ENCODE measurements around the gene OR5H1. TPM values are rescaled to one million over a fixed set of nuclear protein-coding genes. Genes with fewer than 3 reads are reported as not detected.
A peak's percentile ranks its signal among the peaks of the same experiment; 100 is the strongest.
"Not testable (repeated sequence)": the region's sequence is repeated elsewhere in the genome, so short reads cannot be mapped to it uniquely, and the experiment has no call there.

The OR5H1 gene
- total RNA-seq (2014; rRNA removed; shearing (Covaris generic); ENCODE audit: low replicate concordance) = not detected in 2 replicates

GRCh38 chr3:98130421-98130820 lies at the start of gene OR5H1:
Gene OR5H1 (plus strand): TSS chr3:98130721. CDS start chr3:98132698, 1,977 bp downstream.
- in situ Hi-C loops (cut with HindIII; ENCODE audit: low pct_unique_long_range_greater_than_20kb, low sequenced_read_pairs) = no loop called here
- DNase-seq (ENCODE audit: low read depth) = no peak

DNA sequence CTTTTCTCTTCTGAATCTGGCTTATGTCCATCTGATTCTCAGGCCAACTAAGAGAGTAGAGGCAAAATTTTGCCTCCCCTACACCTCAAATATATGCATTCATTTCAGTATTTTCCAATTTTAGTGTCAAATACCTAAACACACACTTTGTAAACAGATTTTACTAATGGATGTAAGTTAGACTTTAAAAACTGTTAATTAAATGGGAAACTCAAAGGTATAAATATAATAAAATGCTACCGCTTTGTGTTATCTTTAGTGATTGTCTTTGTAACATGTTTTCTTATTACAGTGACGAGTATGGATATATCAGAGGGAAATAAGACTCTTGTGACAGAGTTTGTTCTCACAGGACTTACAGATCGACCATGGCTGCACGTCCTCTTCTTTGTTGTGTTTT lies 43.6 kb upstream of the OR5H1 start, which contains the start of gene OR5AC2:
OR5AC2 (plus strand) TSS at position 301 of the 400 bp plus-strand sequence; CDS start at position 301, 0 bp downstream.
- DNase-seq (ENCODE audit: low read depth) = no peak
- in situ Hi-C loops (cut with HindIII; ENCODE audit: low pct_unique_long_range_greater_than_20kb, low sequenced_read_pairs) = no loop called here

DNA sequence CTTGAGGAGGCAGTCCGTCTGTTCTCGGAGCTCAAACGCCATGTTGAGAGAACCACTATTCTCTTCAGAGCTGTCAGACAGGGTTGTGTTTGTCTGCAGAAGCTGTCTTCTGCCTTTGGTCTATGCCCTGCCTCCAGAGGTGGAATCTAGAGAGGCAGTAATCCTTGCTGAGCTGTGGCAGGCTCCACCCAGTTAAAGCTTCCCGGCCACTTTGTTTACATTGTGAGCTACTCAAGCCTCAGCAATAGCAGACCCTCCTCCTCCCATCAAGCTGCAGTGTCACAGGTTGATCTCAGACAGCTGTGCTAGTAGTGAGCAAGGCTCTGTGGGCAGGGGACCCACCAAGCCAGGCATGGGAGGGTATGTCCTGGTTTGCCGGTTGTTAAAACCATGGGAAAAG lies 34.6 kb upstream of the OR5H1 start:
- in situ Hi-C loops (cut with HindIII; ENCODE audit: low pct_unique_long_range_greater_than_20kb, low sequenced_read_pairs) = no loop called here
- DNase-seq (ENCODE audit: low read depth) = no peak

DNA sequence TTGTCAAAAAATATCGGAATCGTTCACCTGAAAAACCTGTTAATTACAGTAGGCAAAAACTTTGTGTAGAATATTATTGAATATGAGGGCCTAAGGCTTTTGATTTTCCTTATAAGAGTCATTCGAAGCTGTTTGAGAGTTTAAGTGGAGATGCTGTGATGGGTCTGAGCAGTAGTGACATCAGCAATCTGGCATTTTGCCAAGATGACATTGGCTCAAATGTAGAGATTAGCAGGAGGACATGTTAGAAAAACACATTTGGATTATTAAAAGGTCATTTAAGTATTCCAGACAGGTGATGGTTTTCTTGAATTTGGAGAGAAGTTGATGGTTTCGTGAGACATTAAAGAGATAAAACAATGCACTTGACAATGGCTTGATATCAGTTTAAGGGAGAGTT lies 30.7 kb upstream of the OR5H1 start:
- no peak for DNase-seq (ENCODE audit: low read depth)
- in situ Hi-C loops (cut with HindIII; ENCODE audit: low pct_unique_long_range_greater_than_20kb, low sequenced_read_pairs) = no loop called here

DNA sequence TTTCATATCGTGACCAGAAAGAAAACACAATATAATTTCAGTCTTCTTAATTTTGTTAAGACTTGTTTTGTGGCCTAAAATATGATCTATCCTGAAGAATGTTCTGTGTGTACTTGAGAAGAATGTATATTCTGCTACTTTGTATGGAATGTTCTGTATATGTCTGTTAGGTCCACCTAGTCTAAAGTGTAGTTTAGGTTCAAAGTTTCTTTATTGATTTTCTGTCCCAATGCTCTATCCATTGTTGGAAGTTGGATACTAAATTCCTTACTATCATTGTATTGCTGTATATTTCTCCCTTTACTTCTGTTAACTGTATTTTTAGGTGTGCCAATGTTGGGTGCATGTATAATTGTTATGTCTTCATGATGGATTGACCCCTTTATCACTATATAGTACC lies 22.4 kb upstream of the OR5H1 start:
- in situ Hi-C loops (cut with HindIII; ENCODE audit: low pct_unique_long_range_greater_than_20kb, low sequenced_read_pairs) = no loop called here
- DNase-seq (ENCODE audit: low read depth) = no peak

GRCh38 chr3:98109807-98110549 lies 20.5 kb upstream of the OR5H1 start:
- in situ Hi-C loops (cut with HindIII; ENCODE audit: low pct_unique_long_range_greater_than_20kb, low sequenced_read_pairs) = no loop called here
- DNase-seq (ENCODE audit: low read depth) = no peak

DNA sequence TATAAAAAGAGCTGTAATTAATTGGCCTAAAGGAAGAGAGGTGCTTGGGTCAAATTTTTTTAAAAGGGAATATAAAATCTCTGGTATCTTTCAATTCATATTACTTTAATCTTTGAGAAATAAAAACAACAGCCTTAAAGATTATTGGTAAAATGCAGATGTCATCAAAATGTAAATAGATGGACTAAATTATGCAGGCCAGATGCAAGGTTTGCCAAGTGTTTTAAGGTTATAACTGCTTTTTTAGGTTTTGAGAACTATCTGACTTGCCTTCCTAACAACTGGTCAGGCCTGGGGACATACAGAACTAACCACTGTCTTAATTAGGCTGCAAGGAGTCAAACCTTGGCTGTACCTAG lies 20.0 kb upstream of the OR5H1 start:
- no peak for DNase-seq (ENCODE audit: low read depth)
- in situ Hi-C loops (cut with HindIII; ENCODE audit: low pct_unique_long_range_greater_than_20kb, low sequenced_read_pairs) = no loop called here

DNA sequence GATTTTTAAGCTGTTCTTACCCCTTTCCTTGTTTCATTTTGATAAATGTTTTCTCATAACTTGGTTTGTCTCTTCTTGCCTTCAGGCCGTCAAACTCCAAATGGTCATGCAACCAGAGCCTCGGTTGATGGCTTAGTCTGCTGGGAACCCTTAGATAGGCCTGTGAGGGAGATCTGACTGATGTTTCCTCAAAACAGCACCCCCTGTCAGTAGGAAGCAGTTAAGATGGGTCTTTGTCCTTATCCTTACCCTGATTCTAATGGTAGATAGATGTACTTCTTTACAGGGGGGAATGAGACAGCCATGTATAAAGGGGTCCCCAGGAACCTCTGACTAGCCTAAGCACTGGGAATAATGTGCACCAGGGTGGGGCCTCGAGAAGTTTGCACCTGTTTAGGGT lies 16.3 kb upstream of the OR5H1 start:
- in situ Hi-C loops (cut with HindIII; ENCODE audit: low pct_unique_long_range_greater_than_20kb, low sequenced_read_pairs) = no loop called here

DNA sequence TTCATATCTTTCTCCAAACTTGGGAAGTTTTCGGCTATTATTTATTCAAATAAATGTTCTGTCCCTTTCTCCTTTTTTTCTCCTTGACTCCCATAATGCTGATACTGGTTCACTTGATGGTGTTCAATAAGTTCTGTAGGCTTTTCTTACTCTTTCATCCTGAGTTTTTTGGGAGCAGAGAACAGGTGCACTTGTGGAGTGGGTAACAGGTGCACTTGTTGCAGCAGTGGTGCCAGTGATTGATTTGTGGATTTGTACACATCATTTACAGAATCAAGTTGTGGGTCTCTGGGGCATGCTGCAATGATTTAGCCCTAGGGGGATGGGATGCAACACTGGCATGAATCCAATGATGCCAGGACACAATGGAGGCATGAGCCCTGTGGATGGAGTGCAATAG lies 14.8 kb upstream of the OR5H1 start:
- DNase-seq (ENCODE audit: low read depth) = no peak
- in situ Hi-C loops (cut with HindIII; ENCODE audit: low pct_unique_long_range_greater_than_20kb, low sequenced_read_pairs) = no loop called here

More for the DNA sequence above, 16.3 kb upstream of the OR5H1 start:
- no peak for DNase-seq (ENCODE audit: low read depth)

- DNase-seq (ENCODE audit: low read depth) = no peak
- in situ Hi-C loops (cut with HindIII; ENCODE audit: low pct_unique_long_range_greater_than_20kb, low sequenced_read_pairs) = no loop called here
Measured at GRCh38 chr3:98136631-98137030, 6.1 kb downstream of the OR5H1 start.

GRCh38 chr3:98137826-98138557 lies 7.5 kb downstream of the OR5H1 start:
- DNase-seq (ENCODE audit: low read depth); in situ Hi-C loops (cut with HindIII; ENCODE audit: low pct_unique_long_range_greater_than_20kb, low sequenced_read_pairs): not testable (repeated sequence)

DNA sequence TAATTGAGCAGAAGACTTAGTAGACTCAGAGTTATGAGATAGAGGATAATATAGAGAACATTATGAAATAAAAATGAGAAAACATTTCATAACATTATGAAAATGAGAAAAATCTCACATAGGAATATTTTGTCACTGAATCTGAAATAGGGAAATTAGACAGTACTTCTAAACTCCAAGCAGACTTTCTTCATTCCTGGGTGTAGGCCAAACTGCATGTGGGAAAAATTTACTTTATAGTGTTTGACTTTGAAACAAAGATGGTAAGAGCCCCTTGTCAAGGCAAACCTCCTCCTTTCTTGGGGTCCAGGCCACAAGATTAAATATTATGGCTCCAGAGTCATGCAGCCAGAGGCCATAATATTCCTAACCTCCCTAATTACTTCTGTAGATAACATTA lies 10.0 kb downstream of the OR5H1 start:
- in situ Hi-C loops (cut with HindIII; ENCODE audit: low pct_unique_long_range_greater_than_20kb, low sequenced_read_pairs) = no loop called here
- DNase-seq (ENCODE audit: low read depth) = no peak

DNA sequence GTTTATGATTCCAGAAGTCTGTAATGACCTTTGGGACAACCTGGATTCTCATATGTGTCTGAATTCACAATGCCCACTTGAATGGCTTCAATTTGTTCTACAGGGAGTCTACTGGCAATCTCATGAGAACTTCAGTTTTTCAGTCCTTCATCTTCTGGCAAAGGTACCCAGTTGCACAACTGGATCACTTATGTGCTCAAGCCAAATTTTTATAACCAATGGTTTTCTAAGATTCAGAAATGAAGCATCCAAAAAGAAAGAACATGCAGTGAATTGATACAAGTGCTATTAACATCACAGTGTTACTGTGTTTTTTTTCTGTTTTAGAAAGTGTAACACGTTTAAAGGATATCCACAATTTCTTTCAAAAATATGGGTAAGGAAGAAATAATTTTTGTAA lies 16.7 kb downstream of the OR5H1 start, which contains the start of gene OR5H14:
OR5H14 (plus strand) TSS at position 301 of the 400 bp plus-strand sequence. CDS start 1,907 bp downstream, outside the sequence.
- in situ Hi-C loops (cut with HindIII; ENCODE audit: low pct_unique_long_range_greater_than_20kb, low sequenced_read_pairs) = no loop called here
- DNase-seq (ENCODE audit: low read depth) = no peak

DNA sequence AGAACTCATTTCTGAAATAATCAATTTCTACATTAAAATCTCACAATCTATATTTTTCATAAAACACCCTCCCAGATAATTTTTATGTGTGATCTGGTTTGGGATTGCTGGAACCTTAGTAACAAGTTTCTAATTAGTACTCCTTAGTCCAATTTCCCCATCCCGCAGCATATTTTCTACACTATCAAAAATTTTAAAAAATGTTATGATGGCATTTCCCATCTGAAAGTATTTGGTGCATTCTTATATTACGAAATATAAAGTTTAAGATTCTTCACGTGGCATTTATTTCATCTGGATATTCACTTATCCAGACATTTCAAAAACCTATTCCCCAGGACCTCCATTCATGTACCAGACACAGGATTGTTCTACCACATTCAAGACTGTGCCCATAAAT lies 18.2 kb downstream of the OR5H1 start:
- DNase-seq (ENCODE audit: low read depth) = no peak
- in situ Hi-C loops (cut with HindIII; ENCODE audit: low pct_unique_long_range_greater_than_20kb, low sequenced_read_pairs) = no loop called here

DNA sequence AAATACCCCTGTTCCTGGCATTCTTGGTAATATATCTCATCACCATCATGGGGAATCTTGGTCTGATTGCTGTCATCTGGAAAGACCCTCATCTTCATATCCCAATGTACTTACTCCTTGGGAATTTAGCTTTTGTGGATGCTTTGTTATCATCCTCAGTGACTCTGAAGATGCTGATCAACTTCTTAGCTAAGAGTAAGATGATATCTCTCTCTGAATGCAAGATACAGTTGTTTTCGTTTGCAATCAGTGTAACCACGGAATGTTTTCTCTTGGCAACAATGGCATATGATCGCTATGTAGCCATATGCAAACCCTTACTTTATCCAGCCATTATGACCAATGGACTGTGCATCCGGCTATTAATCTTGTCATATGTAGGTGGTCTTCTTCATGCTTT lies 18.9 kb downstream of the OR5H1 start:
- DNase-seq (ENCODE audit: low read depth); in situ Hi-C loops (cut with HindIII; ENCODE audit: low pct_unique_long_range_greater_than_20kb, low sequenced_read_pairs): not testable (repeated sequence)

GRCh38 chr3:98151241-98151640 lies 20.7 kb downstream of the OR5H1 start:
- DNase-seq (ENCODE audit: low read depth) = no peak
- in situ Hi-C loops (cut with HindIII; ENCODE audit: low pct_unique_long_range_greater_than_20kb, low sequenced_read_pairs) = no loop called here

GRCh38 chr3:98166396-98166795 lies 35.9 kb downstream of the OR5H1 start, which contains the start of gene OR5H15:
Gene OR5H15 (plus strand): TSS chr3:98166696. CDS start chr3:98168700, 2,004 bp downstream.
- DNase-seq (ENCODE audit: low read depth) = no peak
- in situ Hi-C loops (cut with HindIII; ENCODE audit: low pct_unique_long_range_greater_than_20kb, low sequenced_read_pairs) = no loop called here

DNA sequence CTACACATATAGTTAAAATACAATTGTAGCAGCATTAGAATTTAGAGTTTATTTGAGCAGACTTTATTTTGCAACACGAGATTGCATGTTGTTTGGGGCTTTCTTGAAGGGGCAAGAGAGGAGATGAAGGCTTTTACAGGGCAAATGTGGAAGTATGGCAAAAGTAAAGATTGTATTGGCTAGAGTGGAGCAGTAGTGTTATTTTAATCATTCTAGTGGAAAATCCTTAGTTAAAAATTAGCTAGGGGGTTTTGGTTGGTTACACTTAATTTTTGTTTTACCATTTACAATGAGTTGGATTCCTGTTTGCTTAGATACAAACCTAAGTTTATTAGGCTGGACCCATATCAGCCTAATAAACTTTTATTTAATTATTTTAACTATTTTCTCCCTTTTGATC lies 40.5 kb downstream of the OR5H1 start:
- DNase-seq (ENCODE audit: low read depth) = peak; percentile 50
- in situ Hi-C loops (cut with HindIII; ENCODE audit: low pct_unique_long_range_greater_than_20kb, low sequenced_read_pairs) = no loop called here

- in situ Hi-C loops (cut with HindIII; ENCODE audit: low pct_unique_long_range_greater_than_20kb, low sequenced_read_pairs) = no loop called here
- DNase-seq (ENCODE audit: low read depth) = no peak
Measured at GRCh38 chr3:98172621-98173020, 42.1 kb downstream of the OR5H1 start.

Measured in Caki2 (cell line).